HL-60 (cell line): Measurements from ENCODE around the gene RETREG3.
A peak's percentile ranks its signal among the peaks of the same experiment; 100 is the strongest.

Experiments used
- DNase-seq, 2 experiments: peaks; one replicate each; pipeline ENCODE4 v3.0.0-alpha.2; 2010 to 2020; ENCODE audit warnings: low read depth in 1 of 2, low spot score in 1 of 2
- H3K27ac ChIP-seq: fragments of 250-450 bp; sonication (Bioruptor Pico); replicated peaks from 2 replicates; pipeline ENCODE4 v1.5.1; 2020; ENCODE audit warnings: mild to moderate bottlenecking, moderate library complexity
- H3K27me3 ChIP-seq: fragments of 250-450 bp; sonication (Bioruptor Pico); 2 replicates; pipeline ENCODE4 v1.5.1; 2021; ENCODE audit warnings: mild to moderate bottlenecking, moderate library complexity; ENCODE audit not compliant: insufficient read depth, poor library complexity, severe bottlenecking
- H3K4me3 ChIP-seq: replicated peaks from 2 replicates; pipeline ENCODE4 v1.5.1; 2011; ENCODE audit warnings: mild to moderate bottlenecking, control low read depth, low read length; ENCODE audit not compliant: insufficient read depth
- GABPA ChIP-seq: IDR thresholded peaks from 2 replicates; pipeline ENCODE4 v1.6.1; 2012; ENCODE audit warnings: low read depth
- POLR2AphosphoS5 ChIP-seq: IDR thresholded peaks from 2 replicates; pipeline ENCODE4 v1.6.1; 2012; ENCODE audit warnings: low read depth
- SPI1 ChIP-seq: IDR thresholded peaks from 2 replicates; pipeline ENCODE4 v1.6.1; 2012; ENCODE audit warnings: low read depth, mild to moderate bottlenecking, borderline replicate concordance
- TF ChIP-seq, protein P1 (sequence below): IDR thresholded peaks from 2 replicates; pipeline ENCODE4 v1.6.1; 2012; ENCODE audit warnings: low read depth; ENCODE audit not compliant: insufficient replicate concordance
- TF ChIP-seq, protein P2 (sequence below): IDR thresholded peaks from one replicate; pipeline ENCODE4 v1.5.1; 2011; ENCODE audit warnings: low read length, control low read depth, inconsistent platforms; ENCODE audit not compliant: insufficient read depth

Gene RETREG3

DNA sequence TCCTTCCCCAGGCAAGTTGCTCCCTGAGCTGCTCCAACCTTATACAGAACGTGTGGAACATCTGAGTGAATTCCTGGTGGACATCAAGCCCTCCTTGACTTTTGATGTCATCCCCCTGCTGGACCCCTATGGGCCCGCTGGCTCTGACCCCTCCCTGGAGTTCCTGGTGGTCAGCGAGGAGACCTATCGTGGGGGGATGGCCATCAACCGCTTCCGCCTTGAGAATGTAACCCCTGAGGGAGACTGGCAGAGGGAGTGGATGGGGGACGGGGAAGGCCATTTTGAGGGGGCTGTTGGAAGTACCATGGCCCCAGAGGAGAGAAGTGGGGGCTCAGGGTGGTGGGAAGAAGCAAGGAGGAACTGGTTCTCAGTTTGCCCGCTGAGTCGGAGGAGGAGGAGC lies 45.2 kb downstream of the RETREG3 start:
- peak overlapping the region; percentile 94 for H3K27ac ChIP-seq
- DNase-seq, result no peak
- peak overlapping the region; percentile 85; the same call in 1 of the 2 replicates for H3K4me3 ChIP-seq
- TF ChIP-seq, protein P1, sequence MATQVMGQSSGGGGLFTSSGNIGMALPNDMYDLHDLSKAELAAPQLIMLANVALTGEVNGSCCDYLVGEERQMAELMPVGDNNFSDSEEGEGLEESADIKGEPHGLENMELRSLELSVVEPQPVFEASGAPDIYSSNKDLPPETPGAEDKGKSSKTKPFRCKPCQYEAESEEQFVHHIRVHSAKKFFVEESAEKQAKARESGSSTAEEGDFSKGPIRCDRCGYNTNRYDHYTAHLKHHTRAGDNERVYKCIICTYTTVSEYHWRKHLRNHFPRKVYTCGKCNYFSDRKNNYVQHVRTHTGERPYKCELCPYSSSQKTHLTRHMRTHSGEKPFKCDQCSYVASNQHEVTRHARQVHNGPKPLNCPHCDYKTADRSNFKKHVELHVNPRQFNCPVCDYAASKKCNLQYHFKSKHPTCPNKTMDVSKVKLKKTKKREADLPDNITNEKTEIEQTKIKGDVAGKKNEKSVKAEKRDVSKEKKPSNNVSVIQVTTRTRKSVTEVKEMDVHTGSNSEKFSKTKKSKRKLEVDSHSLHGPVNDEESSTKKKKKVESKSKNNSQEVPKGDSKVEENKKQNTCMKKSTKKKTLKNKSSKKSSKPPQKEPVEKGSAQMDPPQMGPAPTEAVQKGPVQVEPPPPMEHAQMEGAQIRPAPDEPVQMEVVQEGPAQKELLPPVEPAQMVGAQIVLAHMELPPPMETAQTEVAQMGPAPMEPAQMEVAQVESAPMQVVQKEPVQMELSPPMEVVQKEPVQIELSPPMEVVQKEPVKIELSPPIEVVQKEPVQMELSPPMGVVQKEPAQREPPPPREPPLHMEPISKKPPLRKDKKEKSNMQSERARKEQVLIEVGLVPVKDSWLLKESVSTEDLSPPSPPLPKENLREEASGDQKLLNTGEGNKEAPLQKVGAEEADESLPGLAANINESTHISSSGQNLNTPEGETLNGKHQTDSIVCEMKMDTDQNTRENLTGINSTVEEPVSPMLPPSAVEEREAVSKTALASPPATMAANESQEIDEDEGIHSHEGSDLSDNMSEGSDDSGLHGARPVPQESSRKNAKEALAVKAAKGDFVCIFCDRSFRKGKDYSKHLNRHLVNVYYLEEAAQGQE, result no peak
- TF ChIP-seq GABPA, result no peak
- TF ChIP-seq POLR2AphosphoS5, result no peak
- TF ChIP-seq, protein P2, sequence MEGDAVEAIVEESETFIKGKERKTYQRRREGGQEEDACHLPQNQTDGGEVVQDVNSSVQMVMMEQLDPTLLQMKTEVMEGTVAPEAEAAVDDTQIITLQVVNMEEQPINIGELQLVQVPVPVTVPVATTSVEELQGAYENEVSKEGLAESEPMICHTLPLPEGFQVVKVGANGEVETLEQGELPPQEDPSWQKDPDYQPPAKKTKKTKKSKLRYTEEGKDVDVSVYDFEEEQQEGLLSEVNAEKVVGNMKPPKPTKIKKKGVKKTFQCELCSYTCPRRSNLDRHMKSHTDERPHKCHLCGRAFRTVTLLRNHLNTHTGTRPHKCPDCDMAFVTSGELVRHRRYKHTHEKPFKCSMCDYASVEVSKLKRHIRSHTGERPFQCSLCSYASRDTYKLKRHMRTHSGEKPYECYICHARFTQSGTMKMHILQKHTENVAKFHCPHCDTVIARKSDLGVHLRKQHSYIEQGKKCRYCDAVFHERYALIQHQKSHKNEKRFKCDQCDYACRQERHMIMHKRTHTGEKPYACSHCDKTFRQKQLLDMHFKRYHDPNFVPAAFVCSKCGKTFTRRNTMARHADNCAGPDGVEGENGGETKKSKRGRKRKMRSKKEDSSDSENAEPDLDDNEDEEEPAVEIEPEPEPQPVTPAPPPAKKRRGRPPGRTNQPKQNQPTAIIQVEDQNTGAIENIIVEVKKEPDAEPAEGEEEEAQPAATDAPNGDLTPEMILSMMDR, result no peak
- TF ChIP-seq SPI1, result no peak
- no peaks in the 10 kb centered on the region for H3K27me3 ChIP-seq

DNA sequence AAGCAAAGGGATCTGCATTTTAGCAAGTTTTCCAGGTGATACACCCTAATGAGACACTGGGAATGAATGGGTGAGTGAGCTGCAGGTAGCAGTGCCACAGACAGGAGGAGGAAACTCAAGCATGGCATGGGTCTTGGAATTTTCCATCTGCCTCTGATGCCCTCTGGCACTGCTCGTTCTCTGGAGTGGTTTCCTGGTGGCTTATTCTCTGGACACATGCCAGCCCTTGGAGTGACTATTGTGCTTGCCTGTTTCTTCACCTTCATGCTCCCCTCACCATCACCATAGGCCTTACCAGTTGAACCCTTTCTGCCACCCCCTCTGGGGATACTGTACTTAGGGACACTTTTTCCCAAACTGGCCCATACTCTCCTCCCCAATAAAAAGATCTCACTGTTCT lies 45.6 kb downstream of the RETREG3 start:
- Histone ChIP-seq H3K27ac (peak overlapping the region; percentile 94), H3K4me3 (peak overlapping the region; percentile 85), H3K27me3 (no peaks in the 10 kb centered on the region)
- no peak for TF ChIP-seq POLR2AphosphoS5
- TF ChIP-seq GABPA, result no peak
- TF ChIP-seq, protein P2, result no peak
- no peak for TF ChIP-seq SPI1
- TF ChIP-seq, protein P1, result no peak
- DNase-seq, result no peak

DNA sequence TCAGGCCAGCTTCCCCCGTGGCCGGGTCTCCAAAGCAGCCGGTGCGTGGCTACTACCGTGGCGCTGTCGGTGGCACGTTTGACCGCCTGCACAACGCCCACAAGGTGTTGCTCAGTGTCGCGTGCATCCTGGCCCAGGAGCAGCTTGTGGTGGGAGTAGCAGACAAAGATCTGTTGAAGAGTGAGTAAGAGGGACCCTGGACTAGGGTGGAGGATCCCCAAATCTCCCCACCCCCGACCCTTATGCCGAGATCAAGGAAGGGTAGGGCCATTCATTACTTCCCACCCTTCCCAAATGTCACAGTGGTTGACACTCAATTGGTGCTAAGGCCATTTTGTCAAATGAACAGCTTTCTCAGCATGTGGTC lies 46.0 kb downstream of the RETREG3 start:
- peak overlapping the region; percentile 94 for H3K27ac ChIP-seq
- H3K27me3 ChIP-seq, result no peaks in the 10 kb centered on the region
- DNase-seq, result no peak
- H3K4me3 ChIP-seq, result peak overlapping the region; percentile 85
- TF ChIP-seq SPI1 (no peak), GABPA (no peak), POLR2AphosphoS5 (no peak; the same call in 1 of the 2 replicates)
- TF ChIP-seq, protein P1, result no peak
- TF ChIP-seq, protein P2, result no peak
